Psoas muscle (tissue), 8 donors: ENCODE data around the gene RFK. TPM values are rescaled to one million over a fixed set of nuclear protein-coding genes. Genes with fewer than 3 reads are reported as not detected.

Experiments used
- ATAC-seq, 4 donors: fragments of 200-7000 bp; cut with Tn5 transposase; one replicate each; pipeline ENCODE4 v1.9.1; 2020; ENCODE audit warnings: moderate library complexity in 3 of 4, mild to moderate bottlenecking in 2 of 4
- DNase-seq, 2 donors: peaks; one replicate each; pipeline ENCODE4 v3.0.0-alpha.2; 2020
- H3K27ac ChIP-seq: fragments of 200-600 bp; one replicate; pipeline ENCODE4 v1.8.0; 2022
- H3K27me3 ChIP-seq, 3 donors: fragments of 200-600 bp in 1 of 3; one replicate each; pipeline versions ENCODE4 v1.6.1 to v1.8.0; 2013 to 2022; ENCODE audit warnings: low read length in 2 of 3, mild to moderate bottlenecking in 2 of 3, moderate library complexity in 1 of 3; ENCODE audit not compliant: insufficient read depth in 3 of 3
- H3K36me3 ChIP-seq, 2 donors: fragments of 200-600 bp in 1 of 2; one replicate each; pipeline versions ENCODE4 v1.6.1 to v1.8.0; 2013 to 2022; ENCODE audit warnings: low read depth in 1 of 2, mild to moderate bottlenecking in 1 of 2, moderate library complexity in 1 of 2; ENCODE audit not compliant: insufficient read depth in 1 of 2
- H3K4me1 ChIP-seq: fragments of 200-600 bp; one replicate; pipeline ENCODE4 v1.8.0; 2022
- H3K4me3 ChIP-seq: fragments of 200-600 bp; one replicate; pipeline ENCODE4 v1.8.0; 2022; ENCODE audit warnings: mild to moderate bottlenecking
- H3K9me3 ChIP-seq: fragments of 200-600 bp; one replicate; pipeline ENCODE4 v1.8.0; 2022
- WGBS, 3 donors: extraction: QIAGEN DNeasy Blood & Tissue Kit; methylation state at CpG; one replicate each; pipeline versions ENCODE4 v1.1.6 to v1.1.7; 2013; 5-methylcytosine and 5-hydroxymethylcytosine counted together
- intact Hi-C, 2 donors: fragments of 100-400 bp; cut with DNase I; formaldehyde crosslinking; loops; one replicate each; pipeline versions ENCODE4 v1.11.0 to v1.14.2; 2022
- polyA plus RNA-seq, 3 donors: library from polyadenylated mRNA; stranded (reverse); fragments of 200-250 nt; gene quantifications; one replicate each; pipeline ENCODE4 v1.2.3, GENCODE V29; 2013
- total RNA-seq, 4 donors: library from RNA; stranded (reverse); fragmentation: NEBNext Ultra II Directional in 2 of 4; extraction: Animal tissue kit (Norgen Biotek cat#: 25700) in 2 of 4; gene quantifications; one replicate each; pipeline versions ENCODE4 v1.2.1 to v1.2.4, GENCODE V29; 2021 to 2023
- TF ChIP-seq, protein P1 (sequence below): fragments of 200-600 bp; IDR thresholded peaks from one replicate; pipeline ENCODE4 v1.8.0; 2022; ENCODE audit warnings: antibody characterized with exemption
- donor health status: healthy with polysubstance abuse.
- donor health status: DM: no; HTN: no; CAD: no; lungs with moderate emphysema.
- donor health status: Bipolar disorder and iron deficiency.
- donor health status: healthy.
- donor health status: DM: yes; HTN: yes; CAD: no.
- donor health status: DM: no; HTN: no; CAD: no.
- donor health status: DM: no; HTN: no; CAD: no.
- donor health status: DM: yes; HTN: yes; CAD: no.

RFK gene
- total and polyA plus RNA-seq, 7 donors = 12.1 to 28.0 (median 15.4) TPM

DNA sequence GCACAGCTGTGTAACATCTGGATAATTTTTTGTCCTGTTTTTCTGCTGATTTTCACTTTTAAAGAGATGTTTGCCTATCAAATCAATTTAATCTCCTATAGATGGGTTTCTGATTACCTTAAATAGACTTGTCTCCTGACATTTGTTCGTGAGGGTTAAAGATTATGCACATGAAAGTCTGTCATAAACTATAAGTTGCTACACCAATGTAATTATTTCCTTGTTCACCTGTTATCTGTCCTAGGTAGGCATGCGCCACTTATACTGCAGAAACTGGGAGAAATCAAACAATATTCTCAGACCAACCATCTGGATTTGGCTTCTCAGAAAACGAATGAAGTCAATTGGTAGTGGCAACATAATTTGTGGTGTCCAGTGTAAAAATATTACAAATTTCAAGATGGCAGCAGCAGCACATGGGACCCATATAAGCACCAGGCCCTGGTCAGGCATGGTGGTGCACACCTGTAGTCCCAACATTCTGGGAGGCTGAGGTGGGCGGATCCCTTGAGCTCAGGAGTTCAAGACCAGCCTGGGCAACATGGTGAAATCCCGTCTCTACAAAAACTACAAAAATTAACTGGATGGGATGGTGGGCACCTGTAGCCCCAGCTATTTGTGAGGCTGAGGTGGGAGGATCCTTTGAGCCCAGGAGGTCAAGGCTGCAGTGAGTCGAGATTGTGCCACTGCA is 20.3 kb downstream of the RFK start:
- TF ChIP-seq, protein P1, sequence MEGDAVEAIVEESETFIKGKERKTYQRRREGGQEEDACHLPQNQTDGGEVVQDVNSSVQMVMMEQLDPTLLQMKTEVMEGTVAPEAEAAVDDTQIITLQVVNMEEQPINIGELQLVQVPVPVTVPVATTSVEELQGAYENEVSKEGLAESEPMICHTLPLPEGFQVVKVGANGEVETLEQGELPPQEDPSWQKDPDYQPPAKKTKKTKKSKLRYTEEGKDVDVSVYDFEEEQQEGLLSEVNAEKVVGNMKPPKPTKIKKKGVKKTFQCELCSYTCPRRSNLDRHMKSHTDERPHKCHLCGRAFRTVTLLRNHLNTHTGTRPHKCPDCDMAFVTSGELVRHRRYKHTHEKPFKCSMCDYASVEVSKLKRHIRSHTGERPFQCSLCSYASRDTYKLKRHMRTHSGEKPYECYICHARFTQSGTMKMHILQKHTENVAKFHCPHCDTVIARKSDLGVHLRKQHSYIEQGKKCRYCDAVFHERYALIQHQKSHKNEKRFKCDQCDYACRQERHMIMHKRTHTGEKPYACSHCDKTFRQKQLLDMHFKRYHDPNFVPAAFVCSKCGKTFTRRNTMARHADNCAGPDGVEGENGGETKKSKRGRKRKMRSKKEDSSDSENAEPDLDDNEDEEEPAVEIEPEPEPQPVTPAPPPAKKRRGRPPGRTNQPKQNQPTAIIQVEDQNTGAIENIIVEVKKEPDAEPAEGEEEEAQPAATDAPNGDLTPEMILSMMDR = no peak
- intact Hi-C loops = no loop called here
- H3K9me3 ChIP-seq = no peaks in the 10 kb centered on the region
- no peaks in the 10 kb centered on the region for H3K27me3 ChIP-seq
- no peak overlapping the region for H3K27ac ChIP-seq
- H3K4me1 ChIP-seq = no peaks in the 10 kb centered on the region
- DNase-seq (no peak), ATAC-seq (no peak)
- no peak overlapping the region for H3K4me3 ChIP-seq
- H3K36me3 ChIP-seq = no peaks in the 10 kb centered on the region
- 72 to 81% (median 77%) methylated on average over 6 of the region's 6 CpGs for WGBS, 3 donors

- peak; percentile 61 to 81 for DNase-seq
- no peaks in the 10 kb centered on the region for H3K4me1 ChIP-seq
- peak; percentile 27 to 77 (median 59) for ATAC-seq
Observed at GRCh38 chr9:76373173-76373783, 20.9 kb downstream of the RFK start.

DNA sequence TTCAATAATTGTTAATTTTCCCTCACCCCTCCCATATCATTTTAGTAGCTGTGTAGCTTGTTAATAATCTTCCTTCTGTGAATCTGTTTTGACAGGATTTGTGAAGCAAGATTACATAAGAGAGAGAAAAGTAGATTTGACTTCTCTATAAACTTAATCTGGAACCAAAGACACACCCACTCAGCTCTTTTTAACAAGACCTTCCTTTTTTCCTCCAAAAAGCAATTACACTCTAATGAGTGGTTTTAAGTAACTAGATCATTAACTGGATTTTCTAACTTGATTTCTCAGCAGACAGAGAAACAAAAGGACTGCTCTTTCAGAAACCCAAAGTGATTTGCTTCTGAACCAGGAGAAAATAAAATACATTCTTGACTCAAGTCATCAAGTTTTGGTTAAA is 21.9 kb downstream of the RFK start:
- DNase-seq (no peak), ATAC-seq (no peak)
- no peak overlapping the region for H3K27ac ChIP-seq
- TF ChIP-seq, protein P1 = no peak
- intact Hi-C loops = no loop called here
- no peaks in the 10 kb centered on the region for H3K4me1 ChIP-seq
- no peaks in the 10 kb centered on the region for H3K9me3 ChIP-seq
- H3K27me3 ChIP-seq = no peaks in the 10 kb centered on the region
- no peaks in the 10 kb centered on the region for H3K36me3 ChIP-seq
- no peak overlapping the region for H3K4me3 ChIP-seq

More at GRCh38 chr9:76373173-76373783, 20.9 kb downstream of the RFK start:
- intact Hi-C loops = no loop called here
- 19 to 27% (median 22%) methylated on average over 4 of the region's 4 CpGs for WGBS, 3 donors
- Histone ChIP-seq H3K27me3 (no peaks in the 10 kb centered on the region), H3K9me3 (no peaks in the 10 kb centered on the region), H3K4me3 (no peak overlapping the region), H3K27ac (no peak overlapping the region), H3K36me3 (no peaks in the 10 kb centered on the region)
- TF ChIP-seq, protein P1 = no peak

- no peaks in the 10 kb centered on the region for H3K36me3 ChIP-seq
- intact Hi-C loops = no loop called here
- no peaks in the 10 kb centered on the region for H3K27me3 ChIP-seq
- H3K4me1 ChIP-seq = no peaks in the 10 kb centered on the region
- H3K27ac ChIP-seq = no peak overlapping the region
- no peaks in the 10 kb centered on the region for H3K9me3 ChIP-seq
- 87 to 95% (median 90%) methylated on average over 1 of the region's 1 CpG for WGBS, 3 donors
- DNase-seq = no peak
- ATAC-seq = no peak
- no peak overlapping the region for H3K4me3 ChIP-seq
- TF ChIP-seq, protein P1 = no peak
Observed at GRCh38 chr9:76371901-76372300, 22.3 kb downstream of the RFK start.
